M059J (cell line): ENCODE data around the gene SCAND1. TPM values are rescaled to one million over a fixed set of nuclear protein-coding genes. Genes with fewer than 3 reads are reported as not detected.
"Not testable (repeated sequence)": the region's sequence is repeated elsewhere in the genome, so short reads cannot be mapped to it uniquely, and the experiment has no call there.

Experiments
- DNase-seq: peaks from one replicate; pipeline ENCODE4 v3.0.0-alpha.2; 2012; ENCODE audit warnings: low read depth
- total RNA-seq: library from RNA; depleted of rRNA; stranded (reverse); fragments of >200 nt; shearing (Covaris generic); gene quantifications from 2 replicates; pipeline ENCODE4 v1.2.3, GENCODE V29; 2014

Gene SCAND1
- total RNA-seq, 1 experiment from 2014 or later = 106 TPM

DNA sequence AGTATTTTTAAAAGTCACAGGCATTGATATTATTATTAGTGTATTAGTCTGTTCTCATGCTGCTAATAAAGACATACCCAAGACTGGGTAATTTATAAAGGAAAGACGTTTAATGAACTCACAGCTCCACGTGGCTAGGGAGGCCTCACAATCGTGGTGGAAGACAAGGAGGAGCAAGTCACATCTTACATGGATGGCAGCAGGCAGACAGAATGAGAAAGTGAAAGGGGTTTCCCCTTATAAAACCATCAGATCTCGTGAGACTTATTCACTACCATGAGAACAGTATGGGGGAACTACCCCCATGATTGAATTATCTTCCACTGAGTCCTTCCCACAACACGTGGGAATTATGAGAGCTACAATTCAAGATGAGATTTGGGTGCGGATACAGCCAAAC, 5.0 kb upstream of the SCAND1 start:
- DNase-seq = not testable (repeated sequence)

DNA sequence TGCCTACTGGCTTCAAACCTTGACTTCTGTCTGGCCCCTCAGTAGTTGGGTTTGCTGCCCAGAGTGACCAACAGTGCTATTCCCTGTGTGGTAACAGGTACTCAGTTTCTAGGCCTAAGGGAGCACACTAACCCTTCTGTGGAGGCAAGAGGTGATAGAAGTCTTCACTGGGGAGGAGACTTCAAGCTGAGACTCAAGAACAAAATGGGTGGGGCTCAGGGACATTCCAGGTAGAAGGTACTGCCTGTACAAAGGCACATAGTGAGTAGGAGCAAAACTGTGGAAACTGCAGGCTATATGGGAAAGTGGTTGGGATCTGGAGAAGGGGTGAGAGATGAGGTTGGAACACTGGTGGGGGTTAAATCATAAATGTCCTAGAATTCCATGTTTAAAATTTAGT, 2.3 kb upstream of the SCAND1 start:
- no peak for DNase-seq

DNA sequence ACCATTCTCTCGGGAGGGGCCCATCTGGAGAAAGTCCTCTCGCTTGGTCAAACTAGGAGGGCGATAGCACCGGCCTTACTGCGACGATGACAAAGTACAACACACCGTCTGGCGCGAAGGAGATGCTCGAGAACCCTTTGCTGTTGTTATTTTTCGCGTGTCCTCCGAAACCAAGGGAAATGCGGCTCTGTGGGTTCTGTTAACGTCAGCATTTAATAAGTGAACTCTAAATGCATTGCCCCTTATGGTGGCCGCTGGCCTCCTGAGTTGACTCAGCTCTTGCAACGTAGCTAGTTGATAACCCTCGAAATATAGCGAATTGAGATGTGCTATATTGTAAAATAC, 577 bp upstream of the SCAND1 start:
- peak; percentile 59 for DNase-seq

DNA sequence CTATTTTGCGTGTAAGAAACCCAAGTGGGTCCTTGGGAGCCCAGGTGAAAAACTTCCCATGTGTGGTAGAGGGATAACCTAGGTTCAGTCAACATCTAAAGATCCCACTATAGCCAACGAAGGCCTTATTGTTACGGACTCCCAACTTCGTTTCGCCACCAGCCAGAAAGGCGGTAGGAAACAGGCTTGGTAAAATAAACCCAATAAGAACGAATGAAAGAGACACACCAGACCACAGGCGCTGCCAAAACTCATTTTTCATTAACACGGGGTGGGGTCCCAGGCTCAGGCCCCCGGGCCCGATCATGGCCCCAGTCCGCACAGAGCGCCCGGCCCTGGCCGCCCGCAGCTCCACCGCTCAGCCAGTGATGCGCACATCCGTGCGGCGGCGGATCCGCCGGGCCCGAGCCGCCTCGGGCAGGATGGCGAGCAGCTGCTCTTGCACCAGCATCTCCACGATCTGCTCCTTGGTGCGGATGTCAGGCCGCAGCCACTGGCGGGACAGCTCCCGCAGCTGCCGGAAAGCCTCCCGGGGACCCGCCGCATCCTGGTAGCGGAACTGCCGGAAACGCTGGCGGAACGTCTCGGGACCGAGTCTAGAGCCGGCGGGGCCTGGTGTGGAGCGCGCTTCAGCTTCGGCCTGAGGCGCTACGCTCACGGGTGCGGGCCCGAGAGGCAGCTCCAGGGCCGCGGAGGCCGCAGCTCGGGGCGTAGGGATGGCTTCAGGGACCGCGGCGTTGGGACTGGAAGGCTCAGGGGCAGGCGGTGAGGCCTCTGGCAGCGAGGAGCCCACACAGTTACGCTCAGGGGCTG, 709 bp downstream of the SCAND1 start:
- peak; percentile 54 for DNase-seq

DNA sequence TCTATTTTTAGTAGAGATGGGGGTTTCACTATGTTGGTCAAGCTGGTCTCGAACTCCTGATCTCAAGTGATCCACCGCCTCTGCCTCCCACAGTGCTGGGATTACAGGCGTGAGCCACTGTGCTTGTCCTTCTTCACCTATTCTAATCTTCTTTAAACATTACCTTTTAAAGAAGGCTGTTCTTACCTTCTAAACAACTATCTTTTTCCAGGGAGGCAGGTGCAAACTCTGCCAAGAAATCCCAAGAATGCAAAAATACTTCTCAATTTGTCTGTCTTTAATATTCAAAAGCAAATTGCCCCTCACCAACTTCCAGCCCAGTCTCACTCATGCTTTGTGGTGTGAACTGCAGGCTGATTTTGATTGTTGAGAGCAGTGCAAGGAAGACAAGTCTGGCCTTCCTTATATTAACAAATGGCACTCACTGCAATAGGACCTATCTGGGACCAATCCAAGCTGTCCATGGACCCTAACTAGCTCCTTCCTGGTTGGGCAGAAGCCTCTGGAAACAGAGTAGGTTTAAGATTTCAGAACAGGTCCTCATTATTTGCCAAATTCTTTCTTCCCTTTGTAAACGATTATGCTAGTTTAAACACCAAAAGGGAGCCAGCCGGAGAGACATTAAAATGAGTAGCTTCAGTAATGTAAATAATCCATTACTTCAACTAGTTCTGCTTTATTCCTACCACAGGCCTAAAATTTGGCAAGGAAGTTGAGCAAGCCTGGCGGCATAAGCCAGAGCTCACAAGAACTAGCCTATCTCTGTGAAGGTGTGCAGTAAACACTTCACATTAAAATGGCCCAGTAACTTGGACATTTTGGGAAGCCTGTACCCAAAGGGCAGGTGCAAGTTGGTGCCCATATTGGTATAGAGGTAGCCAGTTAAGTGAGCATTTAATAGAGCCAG, 1.6 kb downstream of the SCAND1 start:
- peak; percentile 53 for DNase-seq

DNA sequence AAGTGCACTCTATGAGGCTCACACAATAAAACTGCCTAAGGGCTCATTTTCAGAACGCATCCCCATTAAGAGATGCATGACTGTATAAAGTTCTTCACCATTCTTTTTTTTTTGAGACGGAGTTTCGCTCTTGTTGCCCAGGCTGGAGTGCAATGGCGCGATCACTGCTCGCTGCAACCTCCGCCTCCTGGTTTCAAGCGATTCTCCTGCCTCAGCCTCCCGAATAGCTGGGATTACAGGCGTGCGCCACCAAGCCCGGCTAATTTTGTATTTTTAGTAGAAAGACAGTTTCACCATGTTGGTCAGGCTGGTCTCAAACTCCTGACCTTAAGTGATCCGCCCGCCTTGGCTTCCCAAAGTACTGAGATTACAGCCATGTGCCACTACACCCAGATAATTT, 2.2 kb downstream of the SCAND1 start:
- not testable (repeated sequence) for DNase-seq

DNA sequence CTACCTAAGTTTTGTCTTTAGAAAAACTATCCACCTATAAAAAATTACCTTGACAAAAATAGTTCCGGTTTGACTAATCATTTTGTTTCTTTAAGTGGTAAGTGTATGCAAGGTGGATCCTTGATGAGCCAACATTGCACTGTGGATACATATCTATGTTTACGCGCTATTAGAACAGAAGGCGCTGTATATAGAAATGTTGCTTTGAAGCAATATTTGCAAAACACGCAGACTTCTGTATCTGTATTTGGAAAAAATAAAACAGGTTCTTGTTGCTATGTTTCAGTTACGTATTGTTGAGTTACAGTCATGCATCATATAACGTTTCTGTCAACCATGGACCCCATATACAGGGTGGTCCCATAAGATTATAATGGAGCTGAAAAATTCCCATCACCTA, 4.2 kb downstream of the SCAND1 start:
- no peak for DNase-seq

DNA sequence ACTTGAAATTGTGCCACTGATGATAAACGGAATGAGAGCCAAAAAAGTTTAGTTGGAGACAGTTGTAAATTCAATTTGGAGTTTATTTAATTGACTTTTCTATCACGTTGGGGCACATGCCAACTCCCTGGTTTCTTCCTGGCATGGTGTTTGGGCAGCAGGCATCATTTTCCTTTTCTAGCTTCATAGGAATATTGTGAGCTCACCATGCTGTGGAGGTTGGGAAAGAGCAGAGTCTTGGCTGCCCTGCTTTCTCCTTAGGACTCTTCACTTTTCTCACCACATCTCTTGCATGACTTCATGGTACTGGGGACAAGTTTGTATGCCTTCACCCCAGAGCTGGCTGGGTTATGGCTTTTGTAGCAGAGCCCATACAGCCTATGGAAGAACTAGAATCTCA, 6.4 kb downstream of the SCAND1 start:
- DNase-seq = no peak

DNA sequence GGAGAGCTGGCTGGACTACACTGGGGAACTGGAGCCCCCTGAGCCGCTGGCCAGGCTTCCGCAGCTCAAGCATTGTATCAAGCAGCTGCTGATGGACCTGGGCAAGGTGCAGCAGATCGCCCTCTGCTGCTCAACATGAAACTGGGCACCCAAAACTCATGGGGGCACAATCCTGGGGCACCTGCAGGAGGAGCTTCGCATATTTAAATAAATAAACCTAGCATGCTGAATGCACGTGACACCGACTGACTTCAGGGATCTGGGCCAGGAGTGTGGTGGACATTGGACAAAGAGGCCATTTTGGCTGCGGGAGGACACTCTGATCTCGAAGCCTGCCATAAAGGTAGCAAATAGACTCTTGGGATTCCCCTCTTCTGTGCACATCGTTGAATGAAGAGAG, 6.8 kb downstream of the SCAND1 start:
- DNase-seq = peak; percentile 46

DNA sequence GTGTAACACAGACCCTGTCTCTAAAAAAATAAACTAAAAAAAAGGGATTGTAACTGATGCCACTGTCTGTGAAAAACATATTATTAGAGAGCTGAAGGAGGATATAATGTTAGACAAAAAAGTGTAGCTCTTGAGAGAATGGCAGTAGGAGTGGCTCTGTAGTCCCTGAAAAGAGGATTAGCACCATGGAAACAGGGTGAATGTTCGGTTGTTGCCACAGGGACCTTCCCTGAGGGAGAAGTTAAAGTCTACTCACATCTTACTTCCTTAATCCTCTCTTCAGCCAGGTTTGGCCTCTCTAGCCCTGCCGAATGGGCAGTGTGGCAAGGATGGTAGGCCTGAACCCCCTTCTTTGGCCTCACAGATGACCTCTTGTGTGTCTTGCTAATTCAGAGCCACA, 12.1 kb downstream of the SCAND1 start:
- peak; percentile 9 for DNase-seq

DNA sequence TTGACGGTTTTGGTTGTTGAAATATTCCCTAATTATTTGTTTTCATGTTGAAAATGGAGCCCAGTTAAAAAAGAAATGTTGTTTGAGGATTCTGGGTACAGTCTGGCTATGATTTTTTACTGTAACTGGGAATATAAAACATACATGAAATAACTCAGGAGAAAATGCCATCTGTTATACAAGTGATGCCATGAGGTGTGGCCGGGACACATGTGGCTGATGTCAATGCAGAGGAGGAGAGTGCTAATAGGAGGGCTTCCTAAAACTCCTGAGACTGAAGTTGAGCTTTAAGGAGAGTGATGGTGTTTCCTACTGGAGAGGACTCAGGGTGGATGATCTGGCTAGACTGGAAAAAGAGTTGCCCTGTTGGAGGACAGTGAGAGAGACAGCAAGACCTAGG, 12.7 kb downstream of the SCAND1 start:
- no peak for DNase-seq

DNA sequence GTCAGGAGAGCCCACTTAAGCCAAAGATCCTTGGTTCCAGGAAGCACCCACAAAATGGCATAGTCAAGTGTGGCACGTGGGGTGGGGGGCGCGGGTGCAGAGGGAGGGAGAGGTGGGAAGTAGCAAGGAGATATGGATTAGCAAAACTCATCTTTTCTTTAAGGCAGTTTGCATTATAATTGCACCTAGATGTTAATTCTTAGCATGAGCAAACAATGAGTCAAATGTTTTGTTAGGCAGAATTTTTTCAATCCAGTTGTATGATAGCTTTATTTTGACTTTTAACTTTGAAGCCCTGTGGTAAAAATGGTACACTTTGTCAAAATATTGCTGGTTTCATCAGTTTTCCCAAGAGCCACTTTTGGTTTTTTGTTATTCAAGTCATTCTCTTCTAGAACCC, 15.0 kb downstream of the SCAND1 start:
- DNase-seq = no peak

DNA sequence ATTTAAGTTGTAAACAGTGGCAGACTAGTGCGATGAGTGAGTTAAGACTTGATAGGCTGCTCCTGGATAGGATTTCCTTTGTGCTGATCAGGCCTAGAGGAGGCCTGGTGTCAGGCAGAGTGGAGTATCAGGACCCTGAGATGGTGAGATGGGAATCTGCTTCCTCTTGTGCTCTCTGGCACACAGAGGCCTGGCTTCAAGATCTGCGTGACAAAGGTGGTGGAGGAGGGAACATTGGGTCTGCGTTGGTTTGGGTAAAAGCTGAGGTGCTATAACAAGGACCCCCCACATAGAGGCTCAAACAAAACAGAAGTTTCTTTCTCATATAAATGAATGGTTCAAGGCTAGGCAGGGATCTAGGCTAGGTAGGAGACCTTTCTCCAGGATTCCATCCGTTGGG, 20.3 kb downstream of the SCAND1 start:
- no peak for DNase-seq

DNA sequence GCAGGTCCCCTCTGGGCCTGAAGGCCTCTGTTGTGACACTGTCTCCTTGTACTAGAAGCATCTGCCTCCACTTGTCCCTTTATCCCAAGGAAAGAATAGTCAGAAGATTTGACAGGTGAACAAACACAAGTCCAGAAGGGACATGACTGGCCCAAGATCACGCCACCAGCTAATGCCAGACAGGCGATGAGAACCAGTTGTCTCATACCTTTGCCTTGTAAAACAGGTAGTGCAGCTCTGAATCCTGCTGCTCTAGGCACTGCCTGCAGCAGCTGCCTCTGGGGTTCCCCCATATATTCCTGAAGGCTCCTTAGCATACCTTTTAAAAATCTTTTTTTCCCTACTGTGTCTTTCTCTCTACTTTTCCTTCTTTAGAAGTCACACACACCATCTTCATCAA, 25.0 kb downstream of the SCAND1 start:
- no peak for DNase-seq

DNA sequence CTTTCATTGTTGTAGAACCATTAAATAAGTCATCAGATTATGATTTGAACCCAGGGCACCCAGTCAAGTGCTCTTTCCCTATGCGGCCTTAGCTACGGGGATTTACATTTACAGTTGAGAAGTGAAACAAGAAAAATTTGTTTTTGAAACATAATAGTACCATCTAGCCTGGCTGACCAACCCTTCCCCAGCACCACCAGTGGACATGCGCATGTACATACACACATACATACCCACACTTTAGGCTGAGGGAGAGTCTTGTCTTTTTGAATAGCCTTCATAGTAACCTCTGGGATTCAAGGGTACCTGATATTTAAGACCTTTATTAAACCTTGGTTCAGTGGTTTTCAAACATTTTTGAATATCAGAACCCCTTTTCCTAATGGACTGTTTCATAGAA, 33.8 kb downstream of the SCAND1 start:
- DNase-seq = no peak

DNA sequence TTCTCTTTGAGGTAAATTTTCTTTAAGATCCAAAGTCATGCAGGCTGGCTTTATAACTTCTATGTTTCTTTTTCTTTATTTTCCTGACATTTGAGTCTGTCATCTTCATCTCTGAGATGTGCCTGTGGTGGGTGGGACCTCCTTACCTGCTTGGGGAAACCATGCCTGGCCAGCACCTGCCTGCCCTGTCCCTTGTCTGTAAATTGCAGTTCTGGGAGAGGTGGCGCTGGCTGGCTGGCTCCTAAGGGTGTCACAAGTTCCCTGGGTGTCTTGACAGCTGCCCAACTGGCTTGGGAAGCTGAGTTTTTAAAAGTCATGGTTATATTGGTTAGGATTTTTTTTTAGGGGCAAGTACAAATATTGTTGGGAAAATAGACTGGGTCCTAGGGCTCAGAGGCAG, 36.3 kb downstream of the SCAND1 start:
- DNase-seq = no peak

DNA sequence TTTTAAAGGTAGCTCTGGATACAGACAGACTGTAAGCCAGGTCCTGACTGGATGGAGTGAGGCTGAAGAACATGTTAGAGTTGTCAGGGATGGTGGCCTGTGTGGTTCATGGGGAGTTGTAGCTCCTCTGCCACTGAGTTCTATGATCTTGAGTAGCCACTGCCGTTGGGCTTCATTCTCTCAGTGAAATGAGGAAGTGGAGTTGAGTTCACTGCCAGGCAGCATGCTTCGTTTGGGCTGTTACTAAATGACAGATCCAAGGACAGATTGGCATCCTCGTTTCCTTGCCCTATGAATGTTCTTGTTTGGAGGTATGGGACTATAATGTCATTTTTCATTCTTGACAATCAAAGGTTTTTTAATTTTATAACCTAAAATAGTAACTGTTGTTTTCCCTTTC, 37.2 kb downstream of the SCAND1 start:
- DNase-seq = no peak

DNA sequence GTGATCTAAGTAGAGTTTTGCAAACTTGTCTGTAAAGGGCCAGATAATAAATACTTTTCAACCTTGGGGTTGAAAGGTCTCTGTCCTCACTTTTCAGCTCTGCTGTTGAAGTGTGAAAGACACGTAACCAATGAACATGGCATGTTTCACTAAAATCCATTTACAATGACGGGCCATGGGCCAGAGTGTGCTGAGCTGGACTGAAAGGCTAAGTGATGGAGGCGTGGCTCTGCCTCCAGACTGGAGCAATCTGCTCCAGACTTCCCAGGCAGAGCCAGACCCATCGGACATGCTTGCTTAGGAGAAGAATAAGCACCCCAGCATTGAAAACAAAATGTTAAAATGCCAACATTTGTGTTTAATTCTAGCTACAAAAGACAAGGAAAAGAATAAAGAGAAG, 41.4 kb downstream of the SCAND1 start:
- DNase-seq = no peak

DNA sequence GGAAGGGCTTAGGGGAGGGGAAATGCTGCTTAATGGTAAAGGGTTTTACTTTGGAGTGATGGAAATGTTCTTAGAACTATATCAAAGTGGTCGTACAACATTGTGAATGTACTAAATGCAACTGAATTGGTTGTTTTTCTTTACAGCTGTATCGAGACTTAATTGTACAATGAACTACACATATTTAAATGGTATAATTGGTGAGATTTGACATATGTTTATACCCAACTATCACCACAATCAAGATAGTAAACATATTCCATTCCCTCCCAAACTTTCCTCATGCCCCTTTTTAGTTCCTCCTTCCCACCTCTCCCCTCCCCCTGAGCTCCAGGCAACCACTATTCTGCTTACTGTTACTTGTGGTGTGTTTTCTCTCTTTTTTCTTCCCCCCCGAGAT, 44.0 kb downstream of the SCAND1 start:
- no peak for DNase-seq

DNA sequence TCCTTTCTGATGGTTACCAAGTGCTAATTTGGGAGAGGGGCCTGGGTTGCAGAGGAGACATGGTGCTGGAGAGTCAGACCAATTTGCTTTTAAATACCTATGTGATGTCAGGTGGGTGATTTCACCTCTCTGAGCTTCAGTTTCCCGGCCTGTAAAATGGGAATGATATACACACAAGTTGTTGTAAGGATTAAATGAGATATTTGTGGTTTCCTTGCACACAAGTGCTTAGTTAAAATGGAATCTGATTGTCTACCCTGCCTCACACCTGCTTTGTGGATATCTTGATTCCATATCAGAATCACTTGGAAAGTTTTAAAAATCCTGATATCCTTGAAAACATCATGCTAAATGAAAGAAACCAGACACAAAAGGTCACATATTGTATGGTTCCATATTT, 44.5 kb downstream of the SCAND1 start:
- DNase-seq = no peak

DNA sequence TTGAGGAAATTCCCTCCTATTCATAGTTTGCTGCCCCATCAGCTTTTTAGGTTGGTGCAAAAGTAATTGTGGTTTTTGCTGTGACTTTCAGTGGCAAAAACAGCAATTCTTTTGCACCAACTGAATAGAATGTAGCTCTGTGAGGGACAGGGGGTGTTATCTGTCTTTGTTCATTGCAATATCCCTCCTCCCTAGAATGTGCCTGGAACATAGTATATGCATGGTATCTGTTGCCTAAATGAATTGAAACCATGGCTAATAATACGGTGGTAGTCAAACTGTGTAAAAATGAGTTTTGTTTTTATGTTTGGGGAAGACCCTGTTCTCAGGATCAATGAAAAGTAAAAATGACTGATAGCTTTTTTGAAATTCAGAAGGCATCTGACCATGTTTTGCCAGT, 45.1 kb downstream of the SCAND1 start:
- no peak for DNase-seq

DNA sequence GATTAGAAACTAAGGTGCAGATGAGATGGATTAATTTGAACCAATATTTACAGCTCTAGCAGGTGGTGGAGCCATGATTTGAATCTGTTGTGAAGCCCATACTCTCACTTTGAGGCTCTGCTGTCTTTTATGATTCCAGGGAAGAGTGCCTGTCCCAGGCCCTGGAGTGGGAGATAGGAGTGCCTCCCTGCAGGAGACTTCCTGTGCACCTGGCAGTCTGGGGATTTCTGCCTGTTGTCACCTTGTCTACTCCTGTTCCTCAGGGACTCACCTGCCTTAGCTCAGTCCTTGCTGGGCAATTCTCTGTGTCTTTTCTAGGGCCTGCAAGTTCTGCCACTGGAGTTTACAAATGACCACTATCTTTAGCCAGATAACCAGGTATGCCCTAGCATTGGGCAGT, 46.3 kb downstream of the SCAND1 start:
- no peak for DNase-seq

DNA sequence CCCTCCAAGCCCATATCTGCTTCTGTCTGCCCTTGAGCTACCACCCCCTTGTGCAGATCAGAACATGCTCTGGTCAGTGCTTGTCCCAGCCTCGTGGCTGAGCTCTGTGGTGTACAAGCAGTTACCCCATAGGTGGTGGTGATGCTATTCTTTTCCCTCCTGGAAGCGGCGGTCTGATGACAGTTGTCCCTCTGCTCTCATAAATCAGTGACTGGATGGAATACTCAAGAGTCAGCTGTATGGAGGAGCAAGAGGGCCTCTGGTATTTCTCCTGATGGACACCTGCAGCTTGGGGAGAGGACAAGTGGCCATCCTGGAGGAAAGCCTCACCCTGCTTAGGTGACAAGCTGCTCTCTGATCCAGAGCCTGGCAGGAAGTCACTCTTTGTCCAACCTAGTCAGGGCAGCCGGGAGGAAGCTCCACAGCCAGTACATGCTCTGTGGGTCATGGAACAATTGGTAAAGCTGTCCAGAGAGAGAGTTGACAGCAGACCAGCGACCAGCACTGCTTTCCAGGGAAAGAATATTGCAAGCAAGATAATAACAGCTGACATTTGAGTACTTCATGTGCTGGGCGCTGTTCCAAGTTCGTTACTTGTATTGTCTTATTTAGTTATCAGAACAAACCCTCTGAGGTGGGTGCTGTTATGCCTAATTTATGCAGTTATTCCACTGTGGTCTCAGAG, 47.1 kb downstream of the SCAND1 start:
- DNase-seq = no peak
